ENCODE data around the gene PCSK6. TPM values are rescaled to one million over a fixed set of nuclear protein-coding genes. Genes with fewer than 3 reads are reported as not detected.

Gene PCSK6
- polyA plus RNA-seq, 3 donors = 0.05 to 0.10 TPM; not detected in 1

DNA sequence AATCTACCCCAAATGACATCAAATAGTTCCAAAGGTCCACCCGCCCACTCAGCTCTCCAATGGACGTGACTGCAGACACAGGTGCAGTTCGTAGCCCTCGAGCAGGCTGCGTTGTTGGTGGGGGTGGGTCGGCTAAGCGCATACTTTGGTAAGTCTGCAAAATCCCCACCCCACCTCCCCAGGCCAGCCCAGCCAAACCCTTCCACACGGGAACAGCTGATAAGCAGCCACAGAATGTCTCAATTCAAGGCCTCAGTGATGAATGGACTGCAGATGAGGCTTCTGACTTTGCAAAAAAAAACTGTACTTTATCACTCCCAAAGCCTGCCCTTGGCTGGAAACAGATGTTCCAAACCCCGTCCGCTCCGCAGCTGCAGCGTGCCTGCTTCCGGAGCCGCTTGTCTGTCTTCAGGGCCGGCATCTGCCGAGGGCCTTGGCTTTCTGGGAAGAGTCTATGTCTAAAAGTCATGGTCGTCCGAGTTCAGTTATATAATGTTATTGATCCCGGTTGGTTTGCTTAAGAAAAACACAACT is 38.2 kb downstream of the PCSK6 start:
- H3K4me1 ChIP-seq (ENCODE audit: control insufficient read depth in 1 of 2, insufficient read depth in 2 of 2, low read length in 2 of 2) = peaks cover 49 to 54% of the 10 kb centered on the region in 2 donors
- H3K27ac ChIP-seq (ENCODE audit: low read depth in 1 of 2, low read length in 2 of 2) = peak overlapping the region; percentile 35 to 51
- Mint-ChIP-seq H3K4me3 (peak overlapping the region; percentile 63 to 86), H3K27me3 (ENCODE audit: low read depth in 3 of 3) (peaks cover 2 to 6% (median 5%) of the 10 kb centered on the region in 3 donors), H3K9me3 (peaks cover 0 to 2% (median 0%) of the 10 kb centered on the region in 7 donors), H3K36me3 (no peaks in the 10 kb centered on the region), H3K4me1 (peaks cover 61% of the 10 kb centered on the region), H3K27ac (peak overlapping the region; percentile 70 to 89 (median 85))
- peak; percentile 21 to 46 (median 39) for DNase-seq
- WGBS (ENCODE audit: insufficient coverage) = 2% methylated on average over 8 of the region's 19 CpGs
- intact Hi-C loops (cut with micrococcal nuclease) = loop anchor here in 1 of 2 donors (10.0 kb wide), 1 partner anchor 203 kb away; the partner anchor contains the start of gene TM2D3
- H3K4me2 ChIP-seq (replicated peaks; ENCODE audit: extremely low read depth, low read length, poor library complexity, severe bottlenecking) = peak overlapping the region; percentile 60
- H3K36me3 ChIP-seq (replicated peaks in 1 of 2; ENCODE audit: control insufficient read depth in 1 of 2, insufficient read depth in 2 of 2, low read length in 2 of 2) = no peaks in the 10 kb centered on the region
- no peak overlapping the region for H3K9ac ChIP-seq (ENCODE audit: insufficient read depth, low read length, poor library complexity, severe bottlenecking)
- no peaks in the 10 kb centered on the region for H3K27me3 ChIP-seq (ENCODE audit: control insufficient read depth in 2 of 2, insufficient read depth in 2 of 2, low read length in 2 of 2)
- no peaks in the 10 kb centered on the region for H4K20me1 ChIP-seq (ENCODE audit: insufficient read depth, low read length)
- peak overlapping the region; percentile 43 for H2AFZ ChIP-seq (ENCODE audit: insufficient read depth, low read depth, low read length, poor library complexity, severe bottlenecking)
- H3K79me2 ChIP-seq (ENCODE audit: insufficient read depth, low read length) = no peaks in the 10 kb centered on the region
- no peaks in the 10 kb centered on the region for H3K9me3 ChIP-seq (replicated peaks in 1 of 2; ENCODE audit: control insufficient read depth in 1 of 2, insufficient read depth in 1 of 2, low read length in 2 of 2)
- TF ChIP-seq, protein P1, sequence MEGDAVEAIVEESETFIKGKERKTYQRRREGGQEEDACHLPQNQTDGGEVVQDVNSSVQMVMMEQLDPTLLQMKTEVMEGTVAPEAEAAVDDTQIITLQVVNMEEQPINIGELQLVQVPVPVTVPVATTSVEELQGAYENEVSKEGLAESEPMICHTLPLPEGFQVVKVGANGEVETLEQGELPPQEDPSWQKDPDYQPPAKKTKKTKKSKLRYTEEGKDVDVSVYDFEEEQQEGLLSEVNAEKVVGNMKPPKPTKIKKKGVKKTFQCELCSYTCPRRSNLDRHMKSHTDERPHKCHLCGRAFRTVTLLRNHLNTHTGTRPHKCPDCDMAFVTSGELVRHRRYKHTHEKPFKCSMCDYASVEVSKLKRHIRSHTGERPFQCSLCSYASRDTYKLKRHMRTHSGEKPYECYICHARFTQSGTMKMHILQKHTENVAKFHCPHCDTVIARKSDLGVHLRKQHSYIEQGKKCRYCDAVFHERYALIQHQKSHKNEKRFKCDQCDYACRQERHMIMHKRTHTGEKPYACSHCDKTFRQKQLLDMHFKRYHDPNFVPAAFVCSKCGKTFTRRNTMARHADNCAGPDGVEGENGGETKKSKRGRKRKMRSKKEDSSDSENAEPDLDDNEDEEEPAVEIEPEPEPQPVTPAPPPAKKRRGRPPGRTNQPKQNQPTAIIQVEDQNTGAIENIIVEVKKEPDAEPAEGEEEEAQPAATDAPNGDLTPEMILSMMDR (IDR thresholded peaks at IDR 0.05) = no peak
- peak overlapping the region in 1 of 3 experiments; percentile 48 for H3K4me3 ChIP-seq (replicated peaks in 1 of 3; ENCODE audit: low read depth in 2 of 3, low read length in 3 of 3)

DNA sequence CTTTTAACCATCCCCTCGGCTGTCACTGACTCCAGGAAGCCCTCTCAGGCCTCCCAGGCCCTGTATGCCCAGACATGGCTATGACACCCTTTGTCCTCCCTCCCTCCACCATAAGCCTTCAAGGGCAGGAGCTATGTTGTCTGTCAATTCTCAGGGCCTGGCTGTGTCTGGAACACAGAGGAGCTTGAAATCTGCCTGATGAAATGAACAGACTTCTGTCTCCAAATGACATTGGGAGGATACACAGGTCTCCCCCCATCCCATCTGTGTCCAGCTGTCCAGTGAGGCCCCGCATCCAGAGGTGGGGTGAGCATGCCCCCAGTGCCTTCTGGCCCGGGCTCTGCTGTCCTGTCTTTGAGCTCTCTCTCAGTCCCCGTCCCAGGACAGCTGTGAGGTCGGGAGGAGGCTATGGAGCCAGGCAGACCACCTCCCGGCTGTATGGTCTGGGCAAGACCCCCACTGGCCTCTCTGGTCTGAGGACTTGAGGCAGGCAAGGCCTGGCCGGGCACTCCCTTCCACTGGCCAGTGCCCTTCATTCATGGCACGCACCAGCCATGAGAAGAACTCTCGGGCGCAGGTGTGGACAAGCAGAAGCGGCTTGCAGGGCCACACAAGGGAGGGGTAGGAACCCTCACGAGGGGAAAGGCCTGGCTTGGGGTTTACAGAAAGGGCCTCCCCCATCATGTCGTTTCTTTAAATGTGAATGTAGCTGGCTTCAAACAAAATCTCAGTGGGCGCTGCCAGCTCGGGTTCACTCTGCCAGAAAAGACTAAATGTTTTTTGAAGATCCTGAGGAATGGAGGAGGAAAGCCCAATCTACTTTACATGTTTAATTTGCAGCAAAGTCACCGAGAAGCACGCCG is 38.9 kb downstream of the PCSK6 start:
- intact Hi-C loops (cut with micrococcal nuclease) = loop anchor here in 1 of 2 donors (10.0 kb wide), 1 partner anchor 204 kb away; the partner anchor contains the start of gene TM2D3
- peaks cover 0 to 2% (median 0%) of the 10 kb centered on the region in 7 donors for H3K9me3 Mint-ChIP-seq
- H3K79me2 ChIP-seq (ENCODE audit: insufficient read depth, low read length) = no peaks in the 10 kb centered on the region
- 88% methylated on average over 8 of the region's 18 CpGs for WGBS (ENCODE audit: insufficient coverage)
- no peaks in the 10 kb centered on the region for H3K36me3 ChIP-seq (replicated peaks in 1 of 2; ENCODE audit: control insufficient read depth in 1 of 2, insufficient read depth in 2 of 2, low read length in 2 of 2)
- TF ChIP-seq, protein P1 (IDR thresholded peaks at IDR 0.05) = no peak
- peak overlapping the region in 1 of 2 donors; percentile 35 for H3K27ac ChIP-seq (ENCODE audit: low read depth in 1 of 2, low read length in 2 of 2)
- H3K36me3 Mint-ChIP-seq = no peaks in the 10 kb centered on the region
- H3K4me3 ChIP-seq (replicated peaks in 1 of 3; ENCODE audit: low read depth in 2 of 3, low read length in 3 of 3) = peak overlapping the region in 1 of 3 experiments; percentile 48
- peak overlapping the region; percentile 12 for H3K9ac ChIP-seq (ENCODE audit: insufficient read depth, low read length, poor library complexity, severe bottlenecking)
- peak overlapping the region; percentile 43 for H2AFZ ChIP-seq (ENCODE audit: insufficient read depth, low read depth, low read length, poor library complexity, severe bottlenecking)
- H4K20me1 ChIP-seq (ENCODE audit: insufficient read depth, low read length) = no peaks in the 10 kb centered on the region
- peak overlapping the region; percentile 60 for H3K4me2 ChIP-seq (replicated peaks; ENCODE audit: extremely low read depth, low read length, poor library complexity, severe bottlenecking)
- no peak for DNase-seq
- H3K27me3 Mint-ChIP-seq (ENCODE audit: low read depth in 3 of 3) = peaks cover 2 to 6% (median 5%) of the 10 kb centered on the region in 3 donors
- peaks cover 49 to 54% of the 10 kb centered on the region in 2 donors for H3K4me1 ChIP-seq (ENCODE audit: control insufficient read depth in 1 of 2, insufficient read depth in 2 of 2, low read length in 2 of 2)
- H3K27ac Mint-ChIP-seq = peak overlapping the region in 6 of 7 donors; percentile 42 to 87 (median 77)
- H3K4me3 Mint-ChIP-seq = peak overlapping the region in 1 of 2 donors; percentile 86
- H3K9me3 ChIP-seq (replicated peaks in 1 of 2; ENCODE audit: control insufficient read depth in 1 of 2, insufficient read depth in 1 of 2, low read length in 2 of 2) = no peaks in the 10 kb centered on the region
- no peaks in the 10 kb centered on the region for H3K27me3 ChIP-seq (ENCODE audit: control insufficient read depth in 2 of 2, insufficient read depth in 2 of 2, low read length in 2 of 2)
- H3K4me1 Mint-ChIP-seq = peaks cover 61% of the 10 kb centered on the region

All from CD14-positive monocyte (primary cell).